Activated CD4-positive, alpha-beta T cell treated with anti-CD3 and anti-CD28 coated beads for 24 hours (primary cell): ENCODE results near the gene MAP3K13.

ENCODE experiments used
- DNase-seq, 2 donors: peaks; one replicate each; pipeline ENCODE4 v3.0.0-alpha.2; 2020; ENCODE audit warnings: low read depth in 2 of 2

Gene MAP3K13, protein sequence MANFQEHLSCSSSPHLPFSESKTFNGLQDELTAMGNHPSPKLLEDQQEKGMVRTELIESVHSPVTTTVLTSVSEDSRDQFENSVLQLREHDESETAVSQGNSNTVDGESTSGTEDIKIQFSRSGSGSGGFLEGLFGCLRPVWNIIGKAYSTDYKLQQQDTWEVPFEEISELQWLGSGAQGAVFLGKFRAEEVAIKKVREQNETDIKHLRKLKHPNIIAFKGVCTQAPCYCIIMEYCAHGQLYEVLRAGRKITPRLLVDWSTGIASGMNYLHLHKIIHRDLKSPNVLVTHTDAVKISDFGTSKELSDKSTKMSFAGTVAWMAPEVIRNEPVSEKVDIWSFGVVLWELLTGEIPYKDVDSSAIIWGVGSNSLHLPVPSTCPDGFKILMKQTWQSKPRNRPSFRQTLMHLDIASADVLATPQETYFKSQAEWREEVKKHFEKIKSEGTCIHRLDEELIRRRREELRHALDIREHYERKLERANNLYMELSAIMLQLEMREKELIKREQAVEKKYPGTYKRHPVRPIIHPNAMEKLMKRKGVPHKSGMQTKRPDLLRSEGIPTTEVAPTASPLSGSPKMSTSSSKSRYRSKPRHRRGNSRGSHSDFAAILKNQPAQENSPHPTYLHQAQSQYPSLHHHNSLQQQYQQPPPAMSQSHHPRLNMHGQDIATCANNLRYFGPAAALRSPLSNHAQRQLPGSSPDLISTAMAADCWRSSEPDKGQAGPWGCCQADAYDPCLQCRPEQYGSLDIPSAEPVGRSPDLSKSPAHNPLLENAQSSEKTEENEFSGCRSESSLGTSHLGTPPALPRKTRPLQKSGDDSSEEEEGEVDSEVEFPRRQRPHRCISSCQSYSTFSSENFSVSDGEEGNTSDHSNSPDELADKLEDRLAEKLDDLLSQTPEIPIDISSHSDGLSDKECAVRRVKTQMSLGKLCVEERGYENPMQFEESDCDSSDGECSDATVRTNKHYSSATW

DNA sequence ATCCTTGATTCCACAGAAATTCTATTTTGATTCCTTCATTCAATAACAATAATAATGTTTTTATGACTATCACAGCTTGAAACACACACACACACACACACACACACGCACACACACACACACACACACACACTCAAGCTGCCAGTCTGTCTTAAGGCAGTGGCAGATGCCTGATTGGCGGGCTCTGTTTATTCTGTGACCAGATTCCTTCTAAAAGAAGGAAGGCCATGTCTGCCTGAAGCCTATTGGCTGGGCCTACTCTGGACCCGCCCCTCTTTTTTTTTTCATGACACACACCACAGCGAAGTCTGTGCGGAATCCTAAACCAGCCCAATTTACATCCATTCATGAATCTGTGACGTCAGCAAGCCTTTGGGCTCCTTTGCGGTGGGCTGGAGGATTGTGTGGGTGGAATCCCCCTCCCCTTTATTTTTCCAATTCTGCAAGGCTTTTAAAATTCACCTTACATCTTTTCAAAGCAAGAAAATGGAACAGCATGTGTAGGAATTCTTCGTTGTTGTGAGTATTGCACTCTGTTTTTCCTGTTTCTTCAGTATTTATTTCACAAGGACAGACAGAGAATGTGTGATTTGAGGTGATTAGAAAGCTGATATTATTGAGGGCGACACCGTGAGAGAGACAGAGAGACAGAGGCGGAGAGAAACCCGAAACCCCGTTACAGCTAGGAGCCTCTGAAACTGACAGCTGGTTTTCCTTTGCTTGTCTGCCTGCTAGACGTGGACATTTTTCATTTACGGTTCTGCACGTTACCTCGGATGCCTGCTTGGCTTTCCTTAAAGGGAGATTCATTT, at the start of gene MAP3K13:
Gene MAP3K13, plus strand, starts transcription at position 287 of the 812 bp plus-strand sequence. CDS start 65,446 bp downstream, outside the sequence.
- no peak for DNase-seq

DNA sequence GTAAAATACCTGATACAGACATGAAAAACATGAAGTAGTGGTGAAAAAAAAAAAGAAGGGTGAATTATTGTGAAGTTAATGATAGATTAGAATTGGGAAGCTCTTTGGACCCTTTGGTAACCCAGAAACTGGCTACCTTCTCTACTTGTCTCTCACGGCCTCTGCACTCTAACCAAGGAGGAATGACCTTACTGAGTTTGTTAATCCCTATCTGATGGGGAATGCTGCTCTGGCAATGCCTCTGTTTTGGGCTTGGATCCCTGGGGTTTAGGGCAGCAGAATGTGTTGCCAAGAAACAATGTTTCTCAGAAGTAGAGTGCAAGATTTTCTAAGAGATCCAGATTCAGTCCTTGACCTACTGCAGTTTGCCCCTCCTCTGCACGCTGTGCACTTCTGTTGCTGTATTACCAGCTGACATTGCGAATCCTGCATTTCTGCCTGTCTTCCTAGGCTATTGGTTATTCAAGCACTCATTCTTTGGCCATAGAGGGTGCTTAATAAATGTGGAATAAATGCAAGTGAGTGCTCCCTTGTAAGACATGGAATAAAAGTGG, 49.2 kb upstream of the MAP3K13 start:
- DNase-seq, result no peak

DNA sequence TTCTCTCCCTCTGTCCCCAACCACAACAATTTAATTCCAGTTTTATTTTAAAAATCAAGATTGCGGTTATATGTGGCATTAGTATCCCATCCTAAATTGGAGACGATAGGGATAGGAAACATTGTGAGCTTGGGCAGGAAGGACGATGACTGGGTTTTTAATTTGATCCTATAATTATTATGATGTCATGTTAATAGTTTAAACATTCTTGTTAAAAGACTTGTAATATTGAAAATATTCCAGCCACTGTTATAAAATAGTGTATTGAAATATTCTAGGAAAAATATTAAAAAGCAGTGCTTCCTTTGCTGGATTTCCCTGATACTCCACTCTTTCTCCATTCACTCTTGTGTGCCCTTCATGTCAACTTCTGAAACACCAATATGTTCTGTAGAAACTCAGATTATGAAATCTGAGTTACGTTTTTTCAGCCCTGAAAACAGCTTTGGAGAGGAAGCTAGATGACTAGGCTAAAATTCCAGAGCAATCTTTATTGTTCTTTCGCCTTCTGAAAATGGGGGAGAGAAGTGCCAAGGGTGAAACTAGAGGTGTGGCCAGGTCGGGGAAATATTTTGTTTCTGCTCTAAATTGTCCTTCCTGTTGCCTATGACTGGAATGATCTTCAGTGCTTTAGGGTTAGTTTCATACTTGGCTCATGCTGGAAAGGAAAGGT, 46.1 kb upstream of the MAP3K13 start:
- DNase-seq, result no peak

DNA sequence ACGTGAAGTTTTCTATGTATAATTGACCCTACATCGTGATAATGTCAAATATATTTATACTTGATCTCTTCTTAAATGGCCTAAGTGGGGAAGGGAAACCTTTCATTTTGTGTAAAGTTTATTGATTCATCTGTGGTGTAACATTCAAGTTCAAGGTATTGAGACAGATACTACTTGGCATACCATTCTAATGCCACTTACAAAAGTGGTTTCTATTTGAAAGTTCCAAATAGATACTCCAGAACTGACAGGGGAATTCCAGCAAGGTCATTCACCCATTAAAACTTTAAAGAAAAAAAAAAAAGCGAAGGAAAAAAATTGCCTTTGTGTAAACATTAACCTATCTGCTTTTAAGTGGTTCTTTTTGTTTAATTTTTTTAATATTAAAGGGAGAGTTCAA, 45.3 kb upstream of the MAP3K13 start:
- no peak for DNase-seq

DNA sequence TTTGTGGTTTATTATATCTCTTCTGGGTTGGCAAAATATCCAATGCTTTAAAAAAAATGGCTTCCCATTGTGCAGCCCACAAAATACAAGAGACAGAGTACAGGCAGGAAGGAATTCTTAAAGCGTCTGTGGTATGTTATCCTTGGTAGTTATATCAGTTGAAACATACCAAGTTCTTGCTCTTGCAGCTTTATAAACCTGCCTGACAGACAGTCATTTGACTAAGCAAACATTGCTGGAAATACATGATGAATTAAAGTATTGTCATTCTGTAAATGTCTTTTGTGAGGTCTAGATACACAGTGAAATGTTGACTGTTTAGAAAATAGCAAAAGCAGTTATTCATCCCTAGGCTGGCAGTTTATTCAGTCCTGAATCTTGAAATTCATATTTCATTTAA, 44.8 kb upstream of the MAP3K13 start:
- DNase-seq, result no peak

DNA sequence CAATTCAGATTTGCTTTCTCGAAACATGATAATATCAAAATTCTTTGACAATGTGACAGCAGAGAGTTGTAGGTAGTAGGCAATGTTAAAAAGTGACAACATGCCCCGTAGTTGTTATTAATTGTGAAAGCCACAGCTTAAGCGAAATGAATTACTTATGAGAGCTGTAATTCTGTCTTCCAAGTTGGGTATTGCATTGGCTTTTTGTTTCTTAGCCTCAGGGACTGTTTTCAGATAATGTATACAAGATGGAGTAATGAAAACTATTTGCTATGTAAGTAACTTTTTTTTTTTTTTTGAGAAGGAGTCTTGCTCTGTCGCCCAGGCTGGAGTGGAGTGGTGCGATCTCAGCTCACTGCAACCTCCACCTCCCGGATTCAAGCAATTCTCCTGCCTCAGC, 43.1 kb upstream of the MAP3K13 start:
- DNase-seq, result no peak

DNA sequence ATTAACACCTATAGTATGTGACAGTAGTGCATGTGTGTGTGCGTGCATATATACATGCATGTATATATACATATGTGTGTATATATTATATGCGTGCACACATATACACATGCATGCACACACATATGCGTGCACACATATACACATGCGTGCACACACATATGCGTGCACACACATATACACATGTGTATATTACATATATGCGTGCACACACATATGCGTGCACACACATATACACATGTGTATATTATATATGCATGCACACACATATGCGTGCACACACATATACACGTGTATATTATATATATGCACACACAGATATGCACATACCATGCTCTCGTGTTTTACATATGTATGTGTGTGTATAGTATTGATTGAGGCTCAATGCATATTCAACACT, 42.0 kb upstream of the MAP3K13 start:
- no peak for DNase-seq

DNA sequence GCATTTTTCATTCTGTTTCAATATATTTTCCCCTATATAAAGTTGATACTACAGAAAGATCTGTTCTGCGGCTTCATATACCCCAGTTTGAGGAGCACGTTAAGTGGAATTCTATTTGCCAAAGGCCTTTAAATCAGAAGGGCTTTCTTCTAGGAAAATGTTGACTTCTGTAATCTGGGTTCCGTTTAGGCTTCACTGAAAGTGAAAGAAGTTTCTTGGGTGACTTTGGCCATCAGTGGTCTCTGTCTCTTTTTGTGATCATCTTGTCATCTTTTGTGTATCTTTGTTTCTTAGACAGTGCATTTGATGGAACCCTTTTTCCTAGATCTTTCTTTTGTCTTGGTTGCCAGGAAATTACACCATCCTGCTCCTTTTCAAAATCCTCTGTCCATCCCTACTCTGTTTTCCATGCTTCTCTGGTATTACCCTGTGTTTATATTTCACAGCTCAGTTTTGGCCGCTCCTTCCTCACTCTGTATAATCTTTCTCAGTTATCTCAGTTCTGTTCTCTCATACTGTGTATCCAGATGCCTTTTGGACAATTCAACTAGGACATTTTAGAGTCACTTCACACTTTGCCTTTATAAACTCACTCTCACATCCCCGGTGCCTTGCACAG, 40.7 kb upstream of the MAP3K13 start:
- no peak for DNase-seq

- no peak for DNase-seq
Observed at GRCh38 chr3:185325946-185326791, 36.8 kb upstream of the MAP3K13 start.

DNA sequence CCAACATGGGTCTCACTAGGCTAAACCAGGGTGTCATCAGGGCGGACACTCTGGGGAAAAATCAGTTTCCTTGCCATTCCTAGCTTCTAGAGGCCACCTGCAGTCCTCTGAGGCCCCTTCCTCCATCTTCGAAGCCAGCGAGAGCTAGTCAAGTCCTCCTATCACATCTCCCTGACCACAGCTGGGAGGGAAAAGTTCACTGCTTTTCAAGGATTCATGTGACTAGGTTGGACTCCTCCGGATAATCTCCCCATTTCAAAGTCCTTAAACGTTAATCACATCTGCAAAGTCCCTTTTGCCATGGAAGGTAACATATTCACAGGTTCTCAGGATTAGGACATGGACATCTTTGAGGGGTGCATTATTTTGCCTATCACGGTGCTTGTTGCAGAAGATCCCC, 35.9 kb upstream of the MAP3K13 start:
- no peak for DNase-seq

DNA sequence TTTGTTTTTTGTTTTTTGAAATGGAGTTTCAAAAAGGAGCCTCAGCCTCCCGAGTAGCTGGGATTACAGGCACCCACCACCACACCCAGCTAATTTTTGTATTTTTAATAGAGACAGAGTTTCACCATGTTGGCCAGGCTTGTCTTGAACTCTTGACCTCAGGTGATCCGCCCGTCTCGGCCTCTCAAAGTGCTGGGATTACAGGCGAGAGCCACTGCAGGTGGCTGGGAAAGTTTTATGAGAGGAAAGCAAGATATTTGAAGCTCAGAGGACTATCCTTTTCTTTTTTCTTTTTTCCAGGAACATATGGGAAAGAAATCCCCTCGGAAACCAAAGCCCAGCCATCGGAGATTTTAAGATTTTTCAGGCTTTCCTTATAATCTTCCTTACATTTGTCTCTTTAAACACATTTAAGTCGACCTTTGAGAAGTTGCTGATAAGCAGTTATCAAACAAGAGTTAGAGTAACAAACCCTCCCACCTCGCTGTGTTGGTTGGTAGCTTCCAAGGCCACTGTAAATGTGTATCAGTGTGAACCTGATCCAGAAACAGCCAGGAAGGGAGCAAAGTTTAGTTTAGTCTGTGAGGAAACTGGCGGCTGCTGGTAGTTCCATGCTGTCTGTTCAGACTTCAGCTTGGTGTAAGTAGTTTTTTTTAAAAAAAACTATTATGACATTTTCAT, 34.5 kb upstream of the MAP3K13 start:
- no peak for DNase-seq

DNA sequence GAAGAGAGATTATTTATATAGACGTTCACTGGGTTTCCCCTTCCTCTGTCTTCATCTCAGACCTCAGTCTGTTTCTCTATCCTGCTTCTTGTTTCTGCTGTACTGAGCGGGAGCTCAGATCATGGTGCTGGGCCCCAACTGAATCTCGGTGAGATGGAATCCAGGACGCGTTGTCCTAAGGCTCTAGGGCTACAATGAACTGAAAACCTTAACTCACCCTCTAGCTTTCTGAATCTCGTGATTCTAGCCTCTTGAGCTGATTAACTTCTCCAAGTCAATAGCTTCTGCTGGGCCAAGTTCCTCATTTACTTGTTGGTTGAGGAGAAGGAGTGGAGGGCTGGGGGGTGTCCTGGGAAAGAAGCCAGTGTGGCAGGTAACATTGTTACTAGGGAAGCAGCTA, 32.7 kb upstream of the MAP3K13 start:
- DNase-seq, result no peak

- no peak for DNase-seq
Observed at GRCh38 chr3:185330644-185331043, 32.3 kb upstream of the MAP3K13 start.

DNA sequence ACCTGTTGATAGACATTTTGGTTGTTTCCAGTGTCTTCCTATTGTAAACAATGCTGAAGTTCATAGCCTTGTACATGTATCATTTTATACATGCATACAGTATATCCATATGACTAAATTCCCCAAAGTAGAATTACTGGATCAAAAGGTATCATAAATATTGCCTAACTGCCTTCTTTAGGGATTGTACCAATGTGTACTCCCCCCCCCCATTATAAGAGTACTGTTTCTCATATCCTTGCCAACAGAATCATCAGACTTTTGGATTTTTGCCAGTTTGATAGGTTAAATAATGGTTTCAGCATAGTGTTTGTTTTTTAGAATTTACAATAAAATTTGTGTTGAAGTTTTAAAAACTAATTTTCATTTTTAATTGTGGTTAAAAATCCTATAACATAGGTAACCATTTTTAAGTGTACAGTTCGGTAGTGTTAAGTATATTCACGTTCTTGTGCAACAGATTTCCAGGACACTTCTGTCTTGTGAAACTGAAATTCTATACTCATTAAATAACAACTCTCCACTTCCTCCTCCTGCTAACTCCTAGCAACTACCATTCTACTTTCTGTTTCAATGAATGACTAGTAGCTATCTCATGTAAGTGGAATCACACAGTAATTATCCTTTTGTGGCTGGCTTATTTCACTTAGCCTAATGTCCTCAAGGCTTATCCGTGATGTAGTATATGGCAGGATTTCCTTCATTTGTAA, 30.8 kb upstream of the MAP3K13 start:
- DNase-seq, result no peak

- no peak for DNase-seq
Observed at GRCh38 chr3:185335799-185336198, 27.1 kb upstream of the MAP3K13 start.

GRCh38 chr3:185337231-185337816, 25.6 kb upstream of the MAP3K13 start:
- no peak for DNase-seq

DNA sequence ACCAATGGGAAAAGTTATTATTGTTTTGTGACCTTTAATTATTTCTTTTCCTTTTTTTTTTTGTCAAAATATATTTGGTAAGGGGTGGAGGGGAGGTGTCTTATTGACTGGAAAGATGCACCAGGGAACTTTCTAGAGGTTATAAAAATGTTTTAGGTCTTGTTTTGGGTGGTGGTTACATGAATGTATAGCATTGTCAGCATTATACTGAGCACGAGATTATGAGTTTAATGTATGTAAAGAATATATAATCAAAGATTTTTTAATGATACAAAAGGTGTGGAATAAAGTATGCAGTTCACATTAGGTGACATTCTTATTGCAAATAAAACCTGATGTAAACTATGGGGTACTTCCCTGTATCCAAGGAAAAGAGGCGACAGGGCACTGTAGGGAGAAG, 23.0 kb upstream of the MAP3K13 start:
- no peak for DNase-seq

DNA sequence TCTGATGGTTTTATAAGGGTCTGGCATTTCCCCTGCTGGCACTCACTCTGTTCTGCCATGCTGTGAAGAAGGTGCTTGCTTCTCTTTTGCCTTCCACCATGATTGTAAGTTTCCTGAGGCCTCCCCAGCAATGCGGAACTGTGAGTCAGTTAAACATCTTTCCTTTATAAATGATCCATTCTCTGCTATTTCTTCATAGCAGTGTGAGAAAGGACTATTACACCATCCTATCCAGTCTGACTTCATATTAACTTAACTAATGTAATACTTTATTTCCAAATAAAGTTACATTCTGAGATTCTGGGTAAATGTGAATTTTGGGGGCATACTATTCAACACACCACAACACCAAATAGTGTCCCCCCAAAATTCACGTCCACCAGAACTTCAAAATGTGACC, 22.2 kb upstream of the MAP3K13 start:
- no peak for DNase-seq
